Gastrocnemius medialis (tissue), 4 donors: Measurements from ENCODE around the gene CCM2. TPM values are rescaled to one million over a fixed set of nuclear protein-coding genes. Genes with fewer than 3 reads are reported as not detected.

Experiments used
- ATAC-seq, 2 donors: fragments of 150-250 bp; one replicate each; pipeline ENCODE4 v1.9.1; 2016
- DNase-seq, 2 donors: peaks; one replicate each; pipeline ENCODE4 v3.0.0-alpha.2; 2019
- H3K27ac ChIP-seq, 4 donors: fragments of 200-600 bp; sonication (generic); 1 replicate in 1 of 4; 2 replicates in 3 of 4; pipeline ENCODE4 v1.5.1; 2016 to 2018; ENCODE audit warnings: mild to moderate bottlenecking in 2 of 4, moderate library complexity in 1 of 4
- H3K27me3 ChIP-seq, 3 donors: fragments of 200-600 bp; sonication (generic) in 2 of 3; 1 replicate in 1 of 3; 2 replicates in 2 of 3; pipeline versions ENCODE4 v1.5.1 to v1.6.0; 2016 to 2019; ENCODE audit warnings: mild to moderate bottlenecking in 1 of 3, moderate library complexity in 1 of 3
- H3K36me3 ChIP-seq, 2 donors: fragments of 200-600 bp; sonication (generic) in 1 of 2; one replicate each; pipeline ENCODE4 v1.5.1; 2017 to 2018
- H3K4me1 ChIP-seq, 2 donors: fragments of 200-600 bp; sonication (generic) in 1 of 2; one replicate each; pipeline ENCODE4 v1.5.1; 2016 to 2017; ENCODE audit warnings: mild to moderate bottlenecking in 2 of 2
- H3K4me3 ChIP-seq, 4 donors: fragments of 200-600 bp; sonication (generic) in 3 of 4; 1 replicate in 1 of 4; 2 replicates in 3 of 4; pipeline ENCODE4 v1.5.1; 2016 to 2019; ENCODE audit warnings: mild to moderate bottlenecking in 2 of 4
- H3K9me3 ChIP-seq, 3 donors: fragments of 200-600 bp; sonication (generic) in 2 of 3; 1 replicate in 1 of 3; 2 replicates in 2 of 3; pipeline ENCODE4 v1.5.1; 2016 to 2019
- POLR2A ChIP-seq, 2 donors: fragments of 450-650 bp; IDR thresholded peaks; one replicate each; pipeline ENCODE4 v1.6.1; 2017; ENCODE audit warnings: antibody characterized with exemption in 2 of 2, mild to moderate bottlenecking in 2 of 2, moderate library complexity in 2 of 2
- in situ Hi-C, 4 donors: fragments of 200-750 bp; cut with MboI; loops; one replicate each; pipeline versions ENCODE4 v1.15.0 to v1.8.0; 2017; ENCODE audit warnings: low sequenced_read_pairs in 4 of 4
- intact Hi-C: fragments of 100-400 bp; cut with DNase I; formaldehyde crosslinking; loops from one replicate; pipeline ENCODE4 v1.15.1; 2023; ENCODE audit warnings: low total_unique reads
- total RNA-seq, 4 donors: library from RNA; depleted of rRNA; stranded (reverse); fragments of >200 nt; gene quantifications; one replicate each; pipeline versions ENCODE4 v1.1.0 to v1.2.3, GENCODE V29; 2016
- TF ChIP-seq, protein P1 (sequence below), 5 experiments: fragments of 450-650 bp in 3 of 5; fragments of 200-600 bp in 2 of 5; sonication (generic) in 2 of 5; IDR thresholded peaks in 4 of 5; conservative IDR thresholded peaks in 1 of 5; 1 replicate in 4 of 5; 2 replicates in 1 of 5; pipeline ENCODE4 v1.5.1; 2016 to 2019; ENCODE audit warnings: antibody characterized with exemption in 5 of 5, mild to moderate bottlenecking in 3 of 5, moderate library complexity in 3 of 5

Gene CCM2
- total RNA-seq, 4 donors from 2014 or later: 37.7 to 61.8 (median 47.4) TPM

DNA sequence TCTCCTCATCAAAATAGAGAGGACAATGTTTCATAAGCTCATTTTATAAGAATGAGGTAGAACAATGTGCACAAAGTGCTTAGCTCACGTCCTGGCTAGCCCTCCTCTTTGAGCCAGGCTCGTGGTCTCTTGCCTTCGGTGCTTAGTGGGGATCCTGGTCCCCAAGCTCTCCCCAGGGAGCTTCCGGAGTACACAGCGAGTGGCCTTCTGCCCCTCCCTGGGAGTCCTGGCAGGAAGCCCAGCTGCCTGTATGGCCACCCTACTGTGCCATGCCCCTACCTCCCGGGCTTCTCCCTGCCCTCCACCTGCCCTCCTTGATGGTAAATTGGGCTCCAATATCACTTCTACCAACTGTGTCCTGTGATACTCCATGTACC is 22.1 kb upstream of the CCM2 start:
- in situ Hi-C loops (no loop called here), intact Hi-C loops (no loop called here)
- H3K4me3 ChIP-seq: peak overlapping the region in 1 of 4 donors; percentile 5
- no peaks in the 10 kb centered on the region for H3K4me1 ChIP-seq
- no peak overlapping the region for H3K27ac ChIP-seq
- DNase-seq: no peak
- no peak for ATAC-seq
- no peaks in the 10 kb centered on the region for H3K9me3 ChIP-seq
- peaks cover 0 to 20% of the 10 kb centered on the region in 2 donors for H3K36me3 ChIP-seq
- H3K27me3 ChIP-seq: no peaks in the 10 kb centered on the region
- TF ChIP-seq, protein P1, sequence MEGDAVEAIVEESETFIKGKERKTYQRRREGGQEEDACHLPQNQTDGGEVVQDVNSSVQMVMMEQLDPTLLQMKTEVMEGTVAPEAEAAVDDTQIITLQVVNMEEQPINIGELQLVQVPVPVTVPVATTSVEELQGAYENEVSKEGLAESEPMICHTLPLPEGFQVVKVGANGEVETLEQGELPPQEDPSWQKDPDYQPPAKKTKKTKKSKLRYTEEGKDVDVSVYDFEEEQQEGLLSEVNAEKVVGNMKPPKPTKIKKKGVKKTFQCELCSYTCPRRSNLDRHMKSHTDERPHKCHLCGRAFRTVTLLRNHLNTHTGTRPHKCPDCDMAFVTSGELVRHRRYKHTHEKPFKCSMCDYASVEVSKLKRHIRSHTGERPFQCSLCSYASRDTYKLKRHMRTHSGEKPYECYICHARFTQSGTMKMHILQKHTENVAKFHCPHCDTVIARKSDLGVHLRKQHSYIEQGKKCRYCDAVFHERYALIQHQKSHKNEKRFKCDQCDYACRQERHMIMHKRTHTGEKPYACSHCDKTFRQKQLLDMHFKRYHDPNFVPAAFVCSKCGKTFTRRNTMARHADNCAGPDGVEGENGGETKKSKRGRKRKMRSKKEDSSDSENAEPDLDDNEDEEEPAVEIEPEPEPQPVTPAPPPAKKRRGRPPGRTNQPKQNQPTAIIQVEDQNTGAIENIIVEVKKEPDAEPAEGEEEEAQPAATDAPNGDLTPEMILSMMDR (IDR thresholded peaks at IDR 0.05 in 4 of 5, conservative IDR thresholded peaks at IDR 0.05 in 1 of 5): no peak

- TF ChIP-seq POLR2A (IDR thresholded peaks at IDR 0.05): no peak
- TF ChIP-seq, protein P1 (IDR thresholded peaks at IDR 0.05 in 4 of 5, conservative IDR thresholded peaks at IDR 0.05 in 1 of 5): no peak
- Histone ChIP-seq H3K9me3 (no peaks in the 10 kb centered on the region), H3K36me3 (peaks cover under 1 to 28% of the 10 kb centered on the region in 2 donors), H3K27me3 (no peaks in the 10 kb centered on the region), H3K4me3 (peak within 1 kb of the TSS in 1 of 4 donors; percentile 5), H3K4me1 (no peaks in the 10 kb centered on the region), H3K27ac (no peak within 1 kb of the TSS)
- intact Hi-C loops: no loop called here
- in situ Hi-C loops: no loop called here
- ATAC-seq: no peak
- DNase-seq: peak in 1 of 2 donors; percentile 36
Observed at GRCh38 chr7:44978511-44979366, 21.3 kb upstream of the CCM2 start, which contains the start of gene MYO1G. Gene MYO1G (minus strand): TSS chr7:44979015. CDS start chr7:44978961, 54 bp downstream.

DNA sequence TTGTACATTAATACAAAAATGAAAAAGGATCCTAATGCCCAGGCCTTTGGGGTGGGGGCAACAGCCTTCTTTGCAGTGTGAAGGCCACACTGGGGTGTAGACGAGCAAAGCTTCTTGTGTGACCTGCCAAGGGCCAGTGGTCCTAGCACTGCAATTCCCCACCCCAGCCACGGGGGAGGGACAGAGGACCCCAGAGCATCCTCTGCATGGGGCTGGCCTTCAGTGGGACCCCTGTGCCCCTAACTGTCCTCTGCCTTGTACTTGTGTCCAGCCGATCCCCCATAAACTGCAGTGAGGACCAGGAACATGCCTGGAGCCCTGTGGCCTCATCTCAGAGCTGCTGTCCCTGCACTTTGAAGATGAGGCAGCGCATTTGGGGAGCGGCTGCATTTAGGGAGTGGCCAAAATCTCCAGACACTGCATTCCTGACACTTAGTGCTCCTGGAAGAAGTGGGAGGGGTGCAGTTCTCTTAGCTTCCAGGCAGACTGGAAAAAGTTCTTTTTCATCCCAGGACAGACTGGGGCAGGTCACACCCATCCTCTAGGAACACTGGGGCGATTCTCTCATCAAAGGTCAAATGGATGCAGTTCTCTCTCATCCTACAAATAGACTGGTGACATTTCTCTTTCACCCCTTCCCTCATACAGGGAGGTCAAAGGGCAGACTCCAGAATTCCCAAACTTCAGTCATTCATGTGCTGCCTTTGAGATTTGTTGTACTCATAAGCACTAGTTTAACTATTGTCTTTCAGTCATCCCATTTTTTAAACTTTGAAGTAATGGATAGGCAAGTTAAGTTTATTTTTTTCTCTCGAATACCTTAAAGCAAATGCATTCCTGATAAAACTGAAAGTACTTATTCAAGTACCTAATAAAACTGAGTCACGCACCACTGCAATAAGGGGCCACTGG is 20.3 kb upstream of the CCM2 start:
- Histone ChIP-seq H3K4me1 (peaks cover 0 to 3% of the 10 kb centered on the region in 2 donors), H3K27ac (peak overlapping the region in 1 of 4 donors; percentile 8), H3K27me3 (no peaks in the 10 kb centered on the region), H3K36me3 (peaks cover 2 to 38% of the 10 kb centered on the region in 2 donors), H3K9me3 (no peaks in the 10 kb centered on the region), H3K4me3 (no peak overlapping the region)
- TF ChIP-seq POLR2A (IDR thresholded peaks at IDR 0.05): no peak
- intact Hi-C loops (no loop called here), in situ Hi-C loops (loop anchor here in 1 of 4 donors (10.0 kb wide), 1 partner anchor 135 kb away; the partner anchor contains the start of gene TBRG4)
- ATAC-seq (no peak), DNase-seq (no peak)

GRCh38 chr7:44980393-44981034 is 19.5 kb upstream of the CCM2 start:
- no peak for ATAC-seq
- intact Hi-C loops (no loop called here), in situ Hi-C loops (loop anchor here in 1 of 4 donors (10.0 kb wide), 1 partner anchor 134 kb away; the partner anchor contains the start of gene TBRG4)
- no peak overlapping the region for H3K4me3 ChIP-seq
- peak overlapping the region in 1 of 4 donors; percentile 8 for H3K27ac ChIP-seq
- H3K36me3 ChIP-seq: peaks cover 2 to 42% of the 10 kb centered on the region in 2 donors
- TF ChIP-seq POLR2A (IDR thresholded peaks at IDR 0.05): no peak
- TF ChIP-seq, protein P1 (IDR thresholded peaks at IDR 0.05 in 4 of 5, conservative IDR thresholded peaks at IDR 0.05 in 1 of 5): no peak
- H3K27me3 ChIP-seq: no peaks in the 10 kb centered on the region
- H3K9me3 ChIP-seq: no peaks in the 10 kb centered on the region
- H3K4me1 ChIP-seq: peaks cover 8 to 10% of the 10 kb centered on the region in 2 donors
- no peak for DNase-seq
